ENCODE measurements around the gene TNFRSF19. TPM values are rescaled to one million over a fixed set of nuclear protein-coding genes. Genes with fewer than 3 reads are reported as not detected.

Gene TNFRSF19
- total and polyA plus RNA-seq, 2 of the 13 experiments (the other 11 are each of a cell fraction or from before 2014, with no cell fraction given), result 75.3 to 77.7 TPM

- no peak for TF ChIP-seq RBM39 (IDR thresholded peaks at IDR 0.05; ENCODE audit: low read depth, low read length, poor library complexity, severe bottlenecking)
- 0 out of 2 replicates have a peak, but pooled peaks have one; percentile 59 for TF ChIP-seq KLF9 (CRISPR knock-in tag; IDR thresholded peaks at IDR 0.05; ENCODE audit: low read depth)
- peak; percentile 97 for TF ChIP-seq MXI1 (IDR thresholded peaks at IDR 0.05; ENCODE audit: borderline replicate concordance, low read depth, low read length)
- no peak for TF ChIP-seq MLX (CRISPR knock-in tag; IDR thresholded peaks at IDR 0.05)
- TF ChIP-seq ZNF138 (CRISPR knock-in tag; IDR thresholded peaks at IDR 0.05; ENCODE audit: low read depth), result no peak
- 0 out of 2 replicates have a peak, but pooled peaks have one; percentile 23 for TF ChIP-seq REL (CRISPR knock-in tag; conservative IDR thresholded peaks at IDR 0.05)
- TF ChIP-seq RFX5 (IDR thresholded peaks at IDR 0.05; ENCODE audit: low read depth, low read length), result no peak
- 0 out of 2 replicates have a peak, but pooled peaks have one; percentile 41 for TF ChIP-seq ZNF773 (CRISPR knock-in tag; IDR thresholded peaks at IDR 0.05; ENCODE audit: borderline replicate concordance)
- no peak; the same call in 1 of the 2 replicates for TF ChIP-seq GATAD2A (CRISPR knock-in tag; IDR thresholded peaks at IDR 0.05)
- peak; percentile 23; the same call in 1 of the 2 replicates for TF ChIP-seq ZSCAN5A (CRISPR knock-in tag; IDR thresholded peaks at IDR 0.05; ENCODE audit: borderline replicate concordance)
- no peak for TF ChIP-seq RORA (CRISPR knock-in tag; IDR thresholded peaks at IDR 0.05)
- peak; percentile 74 for TF ChIP-seq ZC3H13 (CRISPR knock-in tag; IDR thresholded peaks at IDR 0.05)
- peak; percentile 75; the same call in 1 of the 2 replicates for TF ChIP-seq ZFP82 (CRISPR knock-in tag; IDR thresholded peaks at IDR 0.05; ENCODE audit: borderline replicate concordance)
- peak; percentile 52; the same call in 1 of the 2 replicates for TF ChIP-seq ZNF460 (CRISPR knock-in tag; IDR thresholded peaks at IDR 0.05; ENCODE audit: borderline replicate concordance)
- peak; percentile 56 for TF ChIP-seq PTBP1 (IDR thresholded peaks at IDR 0.05; ENCODE audit: low read depth, low read length, poor library complexity, severe bottlenecking)
- TF ChIP-seq PBX3 (CRISPR knock-in tag; IDR thresholded peaks at IDR 0.05; ENCODE audit: borderline replicate concordance), result no peak
- no peak for TF ChIP-seq NCOA1 (CRISPR knock-in tag; IDR thresholded peaks at IDR 0.05)
- no peak for TF ChIP-seq ZBTB44 (CRISPR knock-in tag; IDR thresholded peaks at IDR 0.05)
- TF ChIP-seq MATR3 (CRISPR knock-in tag; IDR thresholded peaks at IDR 0.05), result no peak
- TF ChIP-seq ZBTB49 (CRISPR knock-in tag; IDR thresholded peaks at IDR 0.05; ENCODE audit: borderline replicate concordance), result no peak
- peak; percentile 81 for TF ChIP-seq RFX1 (IDR thresholded peaks at IDR 0.05)
- TF ChIP-seq DDIT3 (CRISPR knock-in tag; IDR thresholded peaks at IDR 0.05), result no peak
These were observed 9.1 kb downstream of the TNFRSF19 start (continued) for GRCh38 chr13:23579072-23579895.
